Activated CD8-positive, alpha-beta memory T cell treated with anti-CD3 and anti-CD28 coated beads, Interleukin-2, amount 10 ng/mL, durations not matched to agents 7 days and 5 days (primary cell): ENCODE measurements around the gene TRMT112. TPM values are rescaled to one million over a fixed set of nuclear protein-coding genes. Genes with fewer than 3 reads are reported as not detected.
A peak's percentile ranks its signal among the peaks of the same experiment; 100 is the strongest.

Experiments used
- ATAC-seq: fragments of 150-1000 bp; cut with Tn5 transposase; one replicate; pipeline ENCODE4 v1.10.0; 2021; ENCODE audit warnings: moderate library complexity
- CTCF ChIA-PET: fragments of 350-600 bp; sonication (Branson Sonifier 250); formaldehyde crosslinking; loops from one replicate; lab custom pipeline; 2021; ENCODE audit warnings: antibody characterized with exemption; lab: Charles Lee
- DNase-seq: peaks from one replicate; pipeline ENCODE4 v3.0.0-alpha.2; 2020
- H3K27ac Mint-ChIP-seq: one replicate; pipeline ENCODE4 v1.8.0; 2021; ENCODE audit warnings: mild to moderate bottlenecking, mixed read lengths
- H3K27me3 Mint-ChIP-seq: one replicate; pipeline ENCODE4 v1.8.0; 2021; ENCODE audit warnings: mixed read lengths
- H3K36me3 Mint-ChIP-seq: one replicate; pipeline ENCODE4 v1.8.0; 2021; ENCODE audit warnings: mild to moderate bottlenecking, mixed read lengths
- H3K4me1 Mint-ChIP-seq: one replicate; pipeline ENCODE4 v1.8.0; 2021; ENCODE audit warnings: mixed read lengths
- H3K4me3 Mint-ChIP-seq: one replicate; pipeline ENCODE4 v1.8.0; 2021; ENCODE audit warnings: mild to moderate bottlenecking, moderate library complexity, mixed read lengths
- H3K9me3 Mint-ChIP-seq: one replicate; pipeline ENCODE4 v1.8.0; 2022; ENCODE audit warnings: low read depth, mixed read lengths
- total RNA-seq, 2 experiments: library from RNA; stranded (reverse); gene quantifications; one replicate each; pipeline ENCODE4 v1.2.3, GENCODE V29; 2021

Gene TRMT112
- total RNA-seq, 2 experiments from 2014 or later = 134 to 153 TPM

DNA sequence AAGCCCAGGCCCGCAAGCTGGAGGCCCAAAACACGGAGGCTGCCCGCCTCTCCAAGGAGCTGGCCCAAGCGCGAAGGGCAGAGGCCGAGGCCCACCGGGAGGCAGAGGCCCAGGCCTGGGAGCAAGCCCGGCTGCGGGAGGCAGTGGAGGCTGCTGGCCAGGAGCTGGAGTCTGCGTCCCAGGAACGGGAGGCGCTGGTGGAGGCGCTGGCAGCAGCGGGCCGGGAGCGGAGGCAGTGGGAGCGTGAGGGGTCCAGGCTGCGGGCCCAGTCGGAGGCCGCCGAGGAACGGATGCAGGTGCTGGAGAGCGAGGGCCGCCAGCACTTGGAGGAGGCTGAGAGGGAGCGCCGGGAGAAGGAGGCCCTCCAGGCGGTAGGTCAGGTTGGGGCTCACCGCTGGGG is 27.4 kb upstream of the TRMT112 start:
- CTCF ChIA-PET = interaction anchor here (1.5 to 1.6 kb wide), 3 partner anchors 10 to 30 kb away, joined by 3 to 5 read pairs (median 3); no protein-coding TSS in a partner anchor
- Mint-ChIP-seq H3K27me3 (no peaks in the 10 kb centered on the region), H3K27ac (no peak overlapping the region), H3K36me3 (peaks cover 18% of the 10 kb centered on the region), H3K9me3 (no peaks in the 10 kb centered on the region), H3K4me3 (no peak overlapping the region), H3K4me1 (peaks cover 26% of the 10 kb centered on the region)
- DNase-seq (no peak), ATAC-seq (no peak)

DNA sequence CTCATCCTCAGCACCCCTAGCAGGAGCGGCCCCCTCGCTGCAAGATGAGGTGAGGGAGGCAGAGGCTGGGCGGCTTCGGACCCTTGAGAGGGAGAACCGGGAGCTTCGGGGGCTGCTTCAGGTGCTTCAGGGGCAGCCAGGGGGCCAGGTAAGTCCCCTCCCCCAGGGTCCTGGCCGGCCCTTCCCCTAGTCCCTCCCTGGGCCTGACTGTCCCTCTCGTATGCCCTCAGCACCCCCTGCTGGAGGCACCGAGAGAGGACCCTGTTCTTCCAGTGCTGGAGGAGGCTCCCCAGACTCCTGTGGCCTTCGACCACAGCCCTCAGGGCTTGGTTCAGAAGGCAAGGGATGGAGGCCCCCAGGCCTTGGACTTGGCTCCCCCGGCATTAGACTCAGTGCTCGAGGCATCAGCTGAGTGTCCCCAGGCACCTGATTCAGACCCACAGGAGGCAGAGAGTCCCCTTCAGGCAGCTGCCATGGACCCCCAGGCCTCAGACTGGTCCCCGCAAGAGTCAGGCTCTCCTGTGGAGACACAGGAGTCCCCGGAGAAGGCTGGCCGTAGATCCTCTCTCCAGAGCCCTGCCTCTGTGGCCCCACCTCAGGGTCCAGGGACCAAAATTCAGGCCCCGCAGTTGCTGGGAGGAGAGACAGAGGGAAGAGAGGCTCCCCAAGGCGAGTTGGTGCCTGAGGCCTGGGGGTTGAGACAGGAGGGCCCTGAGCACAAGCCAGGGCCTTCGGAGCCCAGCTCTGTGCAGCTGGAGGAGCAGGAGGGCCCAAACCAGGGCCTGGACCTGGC is 26.6 kb upstream of the TRMT112 start:
- ATAC-seq = no peak
- CTCF ChIA-PET = interaction anchor here (0.9 to 5.1 kb wide), 4 partner anchors 9 to 73 kb away, joined by 3 to 51 read pairs (median 6); no protein-coding TSS in a partner anchor
- Mint-ChIP-seq H3K4me3 (no peak overlapping the region), H3K36me3 (peaks cover 16% of the 10 kb centered on the region), H3K4me1 (peaks cover 34% of the 10 kb centered on the region), H3K27me3 (no peaks in the 10 kb centered on the region), H3K27ac (no peak overlapping the region), H3K9me3 (no peaks in the 10 kb centered on the region)
- DNase-seq = no peak

DNA sequence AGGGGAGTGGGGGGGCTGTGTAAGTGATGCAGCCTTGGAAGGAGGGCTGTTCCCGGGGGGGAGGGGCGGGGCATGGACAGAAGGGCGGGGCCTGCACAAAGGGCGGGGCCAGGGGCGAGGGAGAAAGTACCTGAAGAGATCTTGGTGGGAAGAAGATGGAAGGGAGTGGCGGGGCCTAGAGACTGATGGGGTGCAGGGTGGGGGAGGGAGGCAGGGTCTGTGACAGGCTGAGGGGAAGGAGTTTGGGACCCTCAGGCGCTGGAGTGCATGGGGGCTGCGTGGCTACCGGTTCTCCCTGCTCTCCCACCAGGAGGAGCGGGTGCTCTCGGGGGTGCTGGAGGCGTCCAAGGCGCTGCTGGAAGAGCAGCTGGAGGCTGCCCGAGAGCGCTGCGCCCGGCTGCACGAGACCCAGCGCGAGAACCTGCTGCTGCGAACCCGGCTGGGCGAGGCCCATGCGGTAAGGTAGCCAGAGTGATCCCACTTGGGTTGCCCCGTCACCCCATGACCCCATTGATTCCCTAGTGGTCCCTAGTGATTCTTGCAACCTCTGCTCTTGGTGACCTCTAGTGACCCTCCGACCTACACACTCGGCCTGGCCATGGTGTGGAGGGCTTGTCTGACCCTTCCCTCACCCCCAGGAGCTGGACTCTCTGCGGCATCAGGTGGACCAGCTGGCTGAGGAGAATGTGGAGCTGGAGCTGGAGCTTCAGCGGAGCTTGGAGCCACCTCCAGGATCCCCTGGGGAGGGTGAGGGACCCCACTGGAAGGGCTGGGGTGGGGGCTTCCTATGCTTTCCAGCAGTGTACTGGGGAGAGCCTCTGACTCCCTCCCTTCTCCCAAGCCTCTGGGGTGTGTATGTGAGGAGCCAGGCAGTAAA is 25.7 kb upstream of the TRMT112 start:
- ATAC-seq (no peak), DNase-seq (no peak)
- H3K27me3 Mint-ChIP-seq = no peaks in the 10 kb centered on the region
- no peaks in the 10 kb centered on the region for H3K9me3 Mint-ChIP-seq
- H3K4me3 Mint-ChIP-seq = peak overlapping the region; percentile 30
- CTCF ChIA-PET = interaction anchor here (0.9 to 5.1 kb wide), 13 partner anchors 10 to 308 kb away, joined by 3 to 51 read pairs (median 6); partner anchors contain the start of genes PRDX5 and TRMT112
- peaks cover 42% of the 10 kb centered on the region for H3K4me1 Mint-ChIP-seq
- no peak overlapping the region for H3K27ac Mint-ChIP-seq
- peaks cover 18% of the 10 kb centered on the region for H3K36me3 Mint-ChIP-seq

DNA sequence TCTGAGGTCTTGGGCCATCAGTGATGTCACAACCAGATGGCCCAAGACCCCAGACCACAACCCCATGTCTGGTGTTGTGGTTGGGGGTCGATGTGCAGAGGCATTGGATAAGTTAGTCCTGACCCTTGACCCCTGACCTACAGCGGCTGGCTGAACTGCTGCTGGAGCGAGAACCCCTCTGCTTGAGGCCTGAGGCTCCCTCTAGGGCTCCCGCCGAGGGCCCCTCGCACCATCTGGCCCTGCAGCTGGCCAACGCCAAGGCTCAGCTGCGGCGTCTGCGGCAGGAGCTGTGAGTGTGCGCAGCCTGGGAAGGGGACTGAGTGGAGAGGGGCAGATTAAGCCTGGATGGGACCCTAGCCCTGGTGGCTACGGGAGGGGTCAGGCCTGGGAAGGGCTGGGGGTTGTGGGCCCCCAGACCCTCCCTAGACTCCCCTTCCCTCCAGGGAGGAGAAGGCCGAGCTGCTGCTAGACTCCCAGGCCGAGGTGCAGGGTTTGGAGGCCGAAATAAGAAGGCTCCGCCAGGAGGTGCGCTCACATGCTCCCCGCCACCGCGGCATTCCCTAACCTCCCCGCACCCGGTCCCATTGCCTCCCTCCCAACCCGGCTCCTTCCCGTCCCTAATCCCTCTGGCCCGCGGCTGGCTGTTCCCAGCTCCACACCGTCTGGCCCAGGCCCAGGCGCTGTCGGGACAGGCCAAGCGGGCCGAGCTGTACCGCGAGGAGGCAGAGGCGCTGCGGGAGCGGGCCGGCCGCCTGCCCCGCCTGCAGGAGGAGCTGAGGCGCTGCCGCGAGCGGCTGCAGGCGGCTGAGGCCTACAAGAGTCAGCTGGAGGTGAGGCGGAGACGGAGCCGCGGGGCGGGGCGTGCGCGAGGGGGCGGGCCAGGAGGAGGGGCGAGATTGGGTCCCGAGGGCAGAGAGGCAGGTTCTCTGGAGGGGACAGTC is 24.8 kb upstream of the TRMT112 start:
- Mint-ChIP-seq H3K9me3 (no peaks in the 10 kb centered on the region), H3K4me1 (peaks cover 50% of the 10 kb centered on the region), H3K27ac (no peak overlapping the region), H3K27me3 (no peaks in the 10 kb centered on the region), H3K36me3 (peaks cover 25% of the 10 kb centered on the region), H3K4me3 (peak overlapping the region; percentile 30)
- CTCF ChIA-PET = interaction anchor here (0.7 to 5.1 kb wide), 16 partner anchors 10 to 310 kb away, joined by 3 to 51 read pairs (median 6); partner anchors contain the start of genes CATSPERZ, PRDX5 and TRMT112
- DNase-seq (peak; percentile 95), ATAC-seq (peak; percentile 78)

DNA sequence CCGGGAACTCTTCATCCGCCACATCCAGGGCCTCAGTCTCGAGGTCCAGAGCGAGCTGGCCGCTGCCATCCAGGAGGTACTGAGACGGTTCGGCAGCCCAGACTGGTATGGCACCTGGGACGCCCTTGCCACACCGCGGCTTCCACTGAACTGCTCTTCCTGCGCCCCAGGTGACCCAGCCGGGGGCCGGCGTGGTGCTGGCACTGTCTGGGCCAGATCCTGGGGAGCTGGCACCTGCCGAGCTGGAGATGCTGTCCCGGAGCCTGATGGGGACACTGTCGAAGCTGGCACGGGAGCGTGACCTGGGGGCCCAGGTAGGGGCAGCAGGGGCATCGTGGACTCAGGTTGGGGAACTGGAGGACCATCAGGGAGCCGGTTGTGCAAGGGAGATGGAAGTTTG is 24.1 kb upstream of the TRMT112 start:
- ATAC-seq (no peak), DNase-seq (no peak)
- Mint-ChIP-seq H3K36me3 (peaks cover 25% of the 10 kb centered on the region), H3K9me3 (no peaks in the 10 kb centered on the region), H3K4me1 (peaks cover 51% of the 10 kb centered on the region), H3K4me3 (peak overlapping the region; percentile 78), H3K27ac (peak overlapping the region; percentile 54), H3K27me3 (no peaks in the 10 kb centered on the region)
- CTCF ChIA-PET = interaction anchor here (0.9 to 5.1 kb wide), 9 partner anchors 9 to 311 kb away, joined by 3 to 51 read pairs (median 9); partner anchors contain the start of genes PRDX5 and TRMT112

DNA sequence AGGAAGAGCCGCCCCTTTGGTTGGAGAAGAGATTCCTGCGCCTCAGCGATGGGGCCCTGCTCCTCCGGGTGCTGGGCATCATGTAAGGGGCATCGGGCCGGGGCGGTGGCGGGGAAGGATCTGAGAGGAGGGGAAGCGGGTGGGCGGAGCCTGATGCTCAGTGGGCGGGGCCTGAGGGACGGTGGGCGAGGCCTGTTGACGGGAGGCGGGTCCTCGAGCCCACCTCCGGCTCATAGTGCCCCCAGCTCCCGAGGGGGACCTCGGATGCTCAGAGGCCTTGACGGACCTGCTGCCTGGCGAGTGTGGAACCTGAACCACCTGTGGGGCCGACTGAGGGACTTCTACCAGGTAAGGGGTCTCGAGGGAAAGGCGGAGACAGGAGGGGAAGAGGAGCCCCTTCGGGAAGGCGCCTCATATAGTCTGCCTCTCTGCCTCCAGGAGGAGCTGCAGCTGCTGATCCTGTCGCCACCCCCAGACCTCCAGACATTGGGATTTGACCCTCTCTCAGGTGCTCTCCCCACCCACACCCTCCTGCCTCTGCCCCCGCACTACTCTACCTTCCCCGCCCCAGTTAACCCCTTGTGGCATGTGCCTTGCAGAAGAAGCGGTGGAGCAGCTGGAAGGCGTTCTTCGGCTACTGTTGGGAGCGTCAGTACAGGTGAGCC is 23.4 kb upstream of the TRMT112 start:
- CTCF ChIA-PET = interaction anchor here (0.7 to 5.1 kb wide), 9 partner anchors 8 to 312 kb away, joined by 3 to 51 read pairs (median 9); partner anchors contain the start of genes PRDX5 and TRMT112
- Mint-ChIP-seq H3K27ac (peak overlapping the region; percentile 87), H3K36me3 (peaks cover 25% of the 10 kb centered on the region), H3K4me1 (peaks cover 49% of the 10 kb centered on the region), H3K4me3 (peak overlapping the region; percentile 78), H3K27me3 (no peaks in the 10 kb centered on the region), H3K9me3 (no peaks in the 10 kb centered on the region)
- DNase-seq (peak; percentile 90), ATAC-seq (peak; percentile 58)

DNA sequence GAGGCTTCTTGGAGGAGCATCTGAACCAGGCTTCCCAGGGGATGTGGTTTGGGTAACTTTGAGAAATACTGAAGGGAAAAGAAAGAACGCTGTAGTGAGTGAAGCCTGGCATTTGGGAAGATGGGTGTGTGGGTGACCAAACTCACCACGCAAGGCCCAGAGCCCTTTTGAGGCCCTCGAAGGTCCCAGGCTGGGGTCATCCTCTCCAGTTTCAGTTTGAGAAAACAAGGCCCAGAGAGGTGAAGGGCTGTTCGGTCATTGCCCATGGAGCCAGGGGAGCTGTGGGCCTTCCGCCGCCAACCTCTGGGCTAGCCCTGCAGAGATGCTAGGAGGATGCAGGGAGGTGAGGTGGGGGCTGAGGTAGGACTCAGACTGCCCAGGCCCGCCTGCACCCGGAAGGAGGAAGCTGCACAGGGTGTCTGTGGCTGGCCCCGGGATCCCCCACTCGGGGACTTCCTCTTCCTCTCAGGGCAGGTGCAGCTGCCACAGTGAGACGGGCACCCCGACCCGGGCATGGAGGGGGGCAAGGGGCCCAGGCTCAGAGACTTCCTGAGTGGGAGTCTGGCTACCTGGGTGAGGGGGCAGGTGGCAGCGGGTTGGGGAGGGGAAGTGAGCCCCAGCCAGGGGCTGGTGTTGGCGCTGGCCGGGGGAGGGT is 22.5 kb upstream of the TRMT112 start, which contains the start of gene CCDC88B:
Gene CCDC88B (plus strand): TSS at position 451 of the 655 bp plus-strand sequence. CDS start 63 bp downstream, at position 514.
- Mint-ChIP-seq H3K4me1 (peaks cover 51% of the 10 kb centered on the region), H3K27me3 (no peaks in the 10 kb centered on the region), H3K36me3 (peaks cover 24% of the 10 kb centered on the region), H3K9me3 (no peaks in the 10 kb centered on the region), H3K4me3 (peak within 1 kb of the TSS; percentile 78), H3K27ac (peak within 1 kb of the TSS; percentile 87)
- CTCF ChIA-PET = interaction anchor here (0.7 to 5.1 kb wide), 9 partner anchors 8 to 113 kb away, joined by 3 to 51 read pairs (median 5); partner anchors contain the start of genes NUDT22, PRDX5 and TRMT112
- DNase-seq = peak; percentile 94
- peak; percentile 81 for ATAC-seq

DNA sequence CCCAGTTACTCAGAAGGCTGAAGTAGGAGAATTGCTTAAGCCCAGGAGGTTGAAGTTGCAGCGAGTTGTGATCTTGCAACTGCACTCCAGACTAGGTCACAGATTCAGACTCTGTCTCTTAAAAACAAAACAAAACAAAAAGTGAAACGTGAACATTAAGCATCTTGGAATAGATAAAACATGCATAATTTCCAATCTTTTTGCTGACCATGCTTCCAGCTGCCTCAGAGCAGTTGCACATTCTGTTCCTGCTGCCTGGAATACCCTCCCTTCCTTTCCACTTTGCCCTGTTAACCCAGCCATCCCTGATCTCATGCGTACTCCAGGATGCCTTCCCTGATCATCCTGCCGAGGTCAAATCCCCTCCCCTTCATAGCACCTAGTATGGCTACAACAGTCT is 21.9 kb upstream of the TRMT112 start:
- H3K9me3 Mint-ChIP-seq = no peaks in the 10 kb centered on the region
- peaks cover 56% of the 10 kb centered on the region for H3K4me1 Mint-ChIP-seq
- no peaks in the 10 kb centered on the region for H3K27me3 Mint-ChIP-seq
- H3K4me3 Mint-ChIP-seq = peak overlapping the region; percentile 78
- peak overlapping the region; percentile 87 for H3K27ac Mint-ChIP-seq
- CTCF ChIA-PET = interaction anchor here (1.1 to 5.1 kb wide), 5 partner anchors 7 to 38 kb away, joined by 3 to 51 read pairs (median 9); partner anchors contain the start of genes PRDX5 and TRMT112
- H3K36me3 Mint-ChIP-seq = peaks cover 26% of the 10 kb centered on the region
- DNase-seq (no peak), ATAC-seq (no peak)

DNA sequence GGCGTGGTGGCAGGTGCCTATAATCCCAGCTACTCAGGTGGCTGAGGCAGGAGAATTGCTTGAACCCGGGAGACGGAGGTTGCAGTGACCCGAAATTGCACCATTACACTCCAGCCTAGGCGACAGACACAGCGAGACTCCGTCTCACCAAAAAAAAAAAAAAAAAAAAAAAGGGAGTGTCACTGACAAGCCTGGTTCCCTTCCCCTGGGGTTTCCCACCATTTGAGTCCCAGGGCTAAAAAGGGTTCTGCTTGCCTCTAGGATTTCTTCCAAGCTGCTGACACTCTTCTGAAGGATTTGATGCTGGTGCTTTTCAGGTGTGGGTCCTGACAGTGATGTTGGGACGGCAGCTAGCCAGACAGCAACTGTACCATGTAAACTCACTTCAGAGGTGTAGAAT is 21.4 kb upstream of the TRMT112 start:
- H3K4me1 Mint-ChIP-seq = peaks cover 57% of the 10 kb centered on the region

DNA sequence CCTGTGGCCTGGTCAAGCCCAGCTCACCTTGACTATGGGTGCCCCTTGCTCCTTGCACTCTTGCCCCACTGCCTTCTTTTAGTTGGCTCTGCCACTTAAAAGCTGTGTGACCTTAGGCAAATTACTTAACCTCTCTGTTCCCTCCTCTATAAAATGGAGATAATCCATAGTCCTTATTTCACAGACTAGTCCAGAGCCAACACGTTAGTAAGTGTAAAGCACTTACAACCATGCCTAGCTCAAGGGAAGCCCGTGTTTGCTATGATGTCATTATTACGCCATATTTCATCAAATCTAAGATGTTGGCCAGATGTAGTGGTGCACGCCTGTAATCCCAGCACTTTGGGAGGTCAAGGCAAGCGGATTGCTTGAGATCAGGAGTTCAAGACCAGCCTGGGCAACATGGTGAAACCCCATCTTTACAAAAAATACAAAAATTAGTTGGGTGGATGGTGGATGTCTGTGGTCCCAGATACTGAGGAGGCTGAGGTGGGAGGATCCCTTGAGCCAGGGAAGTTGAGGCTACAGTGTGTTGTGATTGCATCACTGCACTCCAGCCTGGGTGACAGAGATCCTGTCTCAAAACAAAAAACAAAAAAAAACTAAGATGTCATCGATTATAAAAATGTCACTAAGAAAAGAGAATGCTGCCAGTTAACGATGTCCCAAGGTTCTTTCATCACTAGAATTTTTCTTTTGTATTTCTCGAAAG is 20.3 kb upstream of the TRMT112 start:
- Mint-ChIP-seq H3K36me3 (peaks cover 29% of the 10 kb centered on the region), H3K4me1 (peaks cover 62% of the 10 kb centered on the region), H3K27ac (no peak overlapping the region), H3K9me3 (no peaks in the 10 kb centered on the region), H3K27me3 (no peaks in the 10 kb centered on the region), H3K4me3 (no peak overlapping the region)
- no peak for DNase-seq
- ATAC-seq = no peak
- CTCF ChIA-PET = interaction anchor here (1.2 to 1.4 kb wide), 2 partner anchors 20 to 33 kb away, joined by 4 to 6 read pairs; partner anchors contain the start of genes PRDX5 and TRMT112

More for the DNA sequence above, 21.4 kb upstream of the TRMT112 start:
- Mint-ChIP-seq H3K9me3 (no peaks in the 10 kb centered on the region), H3K27me3 (no peaks in the 10 kb centered on the region), H3K4me3 (peak overlapping the region; percentile 78), H3K36me3 (peaks cover 27% of the 10 kb centered on the region), H3K27ac (peak overlapping the region; percentile 87)
- ATAC-seq (no peak), DNase-seq (no peak)
- CTCF ChIA-PET = interaction anchor here (1.2 to 2.9 kb wide), 4 partner anchors 16 to 37 kb away, joined by 4 to 19 read pairs (median 7); partner anchors contain the start of genes PRDX5 and TRMT112
